GM19238 (cell line): ENCODE data around the gene NOL4.

ENCODE experiments used
- DNase-seq: peaks from one replicate; pipeline ENCODE4 v3.0.0; 2011; ENCODE audit warnings: low spot score; ENCODE audit not compliant: insufficient read length

NOL4 gene

GRCh38 chr18:34196256-34196655 lies 28.5 kb downstream of the NOL4 start:
- DNase-seq: no peak

GRCh38 chr18:34194239-34194638 lies 30.5 kb downstream of the NOL4 start:
- no peak for DNase-seq

- no peak for DNase-seq
Measured at GRCh38 chr18:34189656-34190435, 34.9 kb downstream of the NOL4 start.
